ENCODE results near the gene CYSTM1.
A peak's percentile ranks its signal among the peaks of the same experiment; 100 is the strongest.

Gene CYSTM1

GRCh38 chr5:140261403-140262171 lies 86.6 kb downstream of the CYSTM1 start:
- DNase-seq, result peak; percentile 22

- DNase-seq, result no peak
Measured at GRCh38 chr5:140262221-140262620, 87.2 kb downstream of the CYSTM1 start.

- no peak for DNase-seq
Measured at GRCh38 chr5:140262839-140263238, 87.9 kb downstream of the CYSTM1 start.

- DNase-seq, result no peak
Measured at GRCh38 chr5:140265845-140266244, 90.9 kb downstream of the CYSTM1 start.

GRCh38 chr5:140266471-140267200 lies 91.6 kb downstream of the CYSTM1 start:
- no peak for DNase-seq

- no peak for DNase-seq
Measured at GRCh38 chr5:140267201-140267540, 92.2 kb downstream of the CYSTM1 start.

- no peak for DNase-seq
Measured at GRCh38 chr5:140267559-140268018, 92.6 kb downstream of the CYSTM1 start.

- DNase-seq, result no peak
Measured at GRCh38 chr5:140270008-140270407, 95.0 kb downstream of the CYSTM1 start.

- DNase-seq, result no peak
Measured at GRCh38 chr5:140273401-140273877, 98.5 kb downstream of the CYSTM1 start.

GRCh38 chr5:140275837-140276236 lies 100.8 kb downstream of the CYSTM1 start:
- no peak for DNase-seq

- DNase-seq, result no peak
Measured at GRCh38 chr5:140282266-140282665, 107.3 kb downstream of the CYSTM1 start.

GRCh38 chr5:140284013-140284412 lies 109.0 kb downstream of the CYSTM1 start:
- DNase-seq, result no peak

- no peak for DNase-seq
Measured at GRCh38 chr5:140286424-140286823, 111.4 kb downstream of the CYSTM1 start.

- no peak for DNase-seq
Measured at GRCh38 chr5:140287801-140288521, 113.0 kb downstream of the CYSTM1 start.

GRCh38 chr5:140292212-140293036 lies 117.4 kb downstream of the CYSTM1 start:
- no peak for DNase-seq

Measured in GOT3 (cell line).